HepG2 (cell line): ENCODE results near the gene SPATA13. TPM values are rescaled to one million over a fixed set of nuclear protein-coding genes. Genes with fewer than 3 reads are reported as not detected.

Experiments
- AHDC1 ChIP-seq: sonication (generic); formaldehyde crosslinking; IDR thresholded peaks from 2 replicates; pipeline ENCODE4 v1.5.1; 2020; ENCODE audit warnings: mild to moderate bottlenecking, missing genetic modification reagents, borderline replicate concordance
- ATRX ChIP-seq: sonication (generic); formaldehyde crosslinking; IDR thresholded peaks from 2 replicates; pipeline ENCODE4 v1.4.0; 2020; ENCODE audit warnings: missing genetic modification reagents, borderline replicate concordance
- CC2D1A ChIP-seq: sonication (generic); formaldehyde crosslinking; IDR thresholded peaks from 2 replicates; pipeline ENCODE4 v1.8.1; 2023; ENCODE audit warnings: mild to moderate bottlenecking, missing genetic modification reagents
- FLYWCH1 ChIP-seq: sonication (generic); formaldehyde crosslinking; IDR thresholded peaks from 2 replicates; pipeline ENCODE4 v1.8.1; 2023; ENCODE audit warnings: mild to moderate bottlenecking, missing genetic modification reagents
- GATA4 ChIP-seq: sonication (generic); IDR thresholded peaks from 2 replicates; pipeline ENCODE4 v1.6.1; 2016; ENCODE audit warnings: antibody characterized with exemption, low read depth, borderline replicate concordance
- HCFC1 ChIP-seq: fragments of 150-350 bp; IDR thresholded peaks from 2 replicates; pipeline ENCODE4 v1.6.1; 2014; ENCODE audit warnings: low read depth, low read length
- NFIC ChIP-seq: IDR thresholded peaks from 2 replicates; pipeline ENCODE4 v1.6.1; 2012; ENCODE audit warnings: mild to moderate bottlenecking, low read length, inconsistent platforms
- PAF1 ChIP-seq: IDR thresholded peaks from 2 replicates; pipeline ENCODE4 v1.6.1; 2016; ENCODE audit warnings: missing genetic modification reagents, missing compliant biosample characterization
- PBX3 ChIP-seq: sonication (generic); formaldehyde crosslinking; IDR thresholded peaks from 2 replicates; pipeline ENCODE4 v1.8.1; 2023; ENCODE audit warnings: missing genetic modification reagents, inconsistent platforms, borderline replicate concordance
- SRSF4 ChIP-seq: fragments of 200-400 bp; formaldehyde crosslinking; IDR thresholded peaks from one replicate; pipeline ENCODE4 v1.6.1; 2018; ENCODE audit warnings: mild to moderate bottlenecking, low read depth, low read length, moderate library complexity; ENCODE audit not compliant: poor library complexity, severe bottlenecking
- SYNCRIP ChIP-seq: fragments of 200-400 bp; formaldehyde crosslinking; IDR thresholded peaks from 2 replicates; pipeline ENCODE4 v1.6.1; 2018; ENCODE audit warnings: mild to moderate bottlenecking, low read depth, low read length; ENCODE audit not compliant: insufficient read depth
- ZBTB26 ChIP-seq: IDR thresholded peaks from 2 replicates; pipeline ENCODE4 v1.6.1; 2016; ENCODE audit warnings: missing compliant biosample characterization, missing genetic modification reagents, borderline replicate concordance
- ZNF567 ChIP-seq: sonication (generic); formaldehyde crosslinking; IDR thresholded peaks from 2 replicates; pipeline ENCODE4 v1.8.1; 2023; ENCODE audit warnings: mild to moderate bottlenecking, missing genetic modification reagents, borderline replicate concordance
- ZNF605 ChIP-seq: sonication (generic); formaldehyde crosslinking; IDR thresholded peaks from 2 replicates; pipeline ENCODE4 v1.8.0; 2022; ENCODE audit warnings: mild to moderate bottlenecking, missing genetic modification reagents
- ZNF629 ChIP-seq: sonication (generic); formaldehyde crosslinking; conservative IDR thresholded peaks from 2 replicates; pipeline ENCODE4 v1.5.0; 2020; ENCODE audit warnings: missing genetic modification reagents
- ZNF75D ChIP-seq: sonication (generic); formaldehyde crosslinking; IDR thresholded peaks from 2 replicates; pipeline ENCODE4 v1.8.1; 2023; ENCODE audit warnings: missing genetic modification reagents, mild to moderate bottlenecking, borderline replicate concordance
- ZNF781 ChIP-seq: sonication (generic); formaldehyde crosslinking; IDR thresholded peaks from 2 replicates; pipeline ENCODE4 v1.5.1; 2020; ENCODE audit warnings: borderline replicate concordance, mild to moderate bottlenecking, missing genetic modification reagents; ENCODE audit errors: not compliant biosample characterization
- ZXDC ChIP-seq: sonication (generic); formaldehyde crosslinking; IDR thresholded peaks from 2 replicates; pipeline ENCODE4 v1.5.0; 2020; ENCODE audit warnings: mild to moderate bottlenecking, missing genetic modification reagents
- polyA plus RNA-seq, 8 experiments: library from polyadenylated mRNA; depleted of rRNA in 3 of 8; stranded (reverse) in 7 of 8; unstranded in 1 of 8; fragments of >200 nt; fragmentation: Illumina TruSeq in 4 of 8; extraction: Trizol in 4 of 8; gene quantifications; 2 replicates each; pipeline versions ENCODE4 v1.2.1 to v1.2.3, GENCODE V29; 2011 to 2016; ENCODE audit warnings: low read depth in 4 of 8, missing spikeins in 1 of 8, mixed read lengths in 1 of 8; ENCODE audit not compliant: insufficient read depth in 1 of 8
- total RNA-seq, 5 experiments: library from RNA; depleted of rRNA; stranded (reverse); fragments of >200 nt; fragmentation: Illumina TruSeq; extraction: Trizol; gene quantifications; 2 replicates each; pipeline ENCODE4 v1.2.3, GENCODE V29; 2016; ENCODE audit warnings: low read depth in 1 of 5

SPATA13 gene
- total and polyA plus RNA-seq, 2 of the 13 experiments (the other 11 are each of a cell fraction or from before 2014, with no cell fraction given) = 11.3 to 14.2 TPM

- no peak for TF ChIP-seq ZBTB26 (CRISPR knock-in tag)
- peak; percentile 57 for TF ChIP-seq ZNF629 (CRISPR knock-in tag)
- TF ChIP-seq ZNF781 (CRISPR knock-in tag) = no peak
- TF ChIP-seq ZNF605 (CRISPR knock-in tag) = 0 out of 2 replicates have a peak, but pooled peaks have one; percentile 22
- TF ChIP-seq NFIC = no peak
- TF ChIP-seq HCFC1 = no peak
- no peak for TF ChIP-seq ZXDC (CRISPR knock-in tag)
- TF ChIP-seq PAF1 = no peak
- no peak for TF ChIP-seq AHDC1 (CRISPR knock-in tag)
- no peak for TF ChIP-seq FLYWCH1
- TF ChIP-seq PBX3 (CRISPR knock-in tag) = no peak
- no peak for TF ChIP-seq ZNF75D (CRISPR knock-in tag)
- no peak for TF ChIP-seq SRSF4
- no peak for TF ChIP-seq SYNCRIP
- TF ChIP-seq ZNF567 (CRISPR knock-in tag) = no peak
- no peak for TF ChIP-seq ATRX (CRISPR knock-in tag)
- TF ChIP-seq CC2D1A = no peak
- no peak for TF ChIP-seq GATA4
Measured at GRCh38 chr13:24181991-24182702, 21.6 kb downstream of the SPATA13 start (continued).
